Right lobe of liver (tissue), 4 donors: Measurements from ENCODE around the gene TTLL10.

ENCODE experiments used
- POLR2A ChIP-seq: fragments of 450-650 bp; IDR thresholded peaks from one replicate; pipeline ENCODE4 v1.6.1; 2017; ENCODE audit warnings: antibody characterized with exemption, mild to moderate bottlenecking
- TF ChIP-seq, protein P1 (sequence below), 4 donors: fragments of 200-600 bp in 3 of 4; fragments of 450-650 bp in 1 of 4; IDR thresholded peaks; one replicate each; pipeline versions ENCODE4 v1.5.1 to v1.8.0; 2016 to 2022; ENCODE audit warnings: antibody characterized with exemption in 4 of 4, mild to moderate bottlenecking in 2 of 4
- donor health status: DM: no; HTN: no; CAD: no.
- donor health status: DM: no; HTN: no; CAD: no.
- donor health status: DM: no; HTN: yes; CAD: no.

DNA sequence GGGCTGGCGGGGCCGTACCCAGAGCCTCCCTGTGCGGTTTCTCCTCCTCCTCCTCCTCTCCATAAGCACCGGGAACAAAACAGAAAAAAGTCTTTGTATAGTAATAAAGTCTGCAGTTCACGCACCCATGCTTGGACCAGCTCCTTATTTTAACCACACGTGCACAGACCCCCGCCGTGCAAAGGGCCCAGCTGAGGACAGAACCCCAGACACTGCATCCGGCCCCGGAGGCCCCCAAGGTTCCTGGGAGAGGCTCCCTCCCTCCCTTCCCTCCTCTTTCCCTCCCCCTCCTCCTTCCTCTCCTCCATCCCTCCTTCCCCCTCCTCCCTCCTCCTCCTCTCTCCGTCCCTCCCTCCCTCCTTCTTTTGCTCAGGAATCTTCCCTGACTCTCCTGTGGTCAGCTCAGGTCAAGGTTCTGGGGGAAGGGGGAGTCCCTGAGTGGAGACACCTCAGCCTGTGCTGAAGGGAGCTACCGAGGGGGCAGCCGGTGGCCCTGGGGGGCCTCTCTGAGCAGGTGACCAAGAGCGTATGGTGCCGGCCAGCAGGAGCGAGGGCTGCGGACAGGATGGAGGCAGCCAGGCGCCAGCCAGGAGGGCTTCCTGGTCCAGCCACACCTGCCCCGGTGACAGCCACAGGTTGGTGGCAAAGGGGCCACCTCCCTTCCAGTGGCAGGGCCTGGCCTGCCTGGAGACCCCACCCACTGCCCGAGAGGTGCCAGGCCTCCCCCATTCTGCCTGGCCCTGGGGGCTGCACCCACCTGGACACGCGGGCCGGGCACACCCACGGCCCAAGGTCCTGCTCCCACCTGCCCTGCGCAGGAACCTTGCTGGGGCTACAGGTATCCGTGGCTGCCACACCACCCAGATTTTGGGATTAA is 3.2 kb upstream of the TTLL10 start:
- TF ChIP-seq, protein P1, sequence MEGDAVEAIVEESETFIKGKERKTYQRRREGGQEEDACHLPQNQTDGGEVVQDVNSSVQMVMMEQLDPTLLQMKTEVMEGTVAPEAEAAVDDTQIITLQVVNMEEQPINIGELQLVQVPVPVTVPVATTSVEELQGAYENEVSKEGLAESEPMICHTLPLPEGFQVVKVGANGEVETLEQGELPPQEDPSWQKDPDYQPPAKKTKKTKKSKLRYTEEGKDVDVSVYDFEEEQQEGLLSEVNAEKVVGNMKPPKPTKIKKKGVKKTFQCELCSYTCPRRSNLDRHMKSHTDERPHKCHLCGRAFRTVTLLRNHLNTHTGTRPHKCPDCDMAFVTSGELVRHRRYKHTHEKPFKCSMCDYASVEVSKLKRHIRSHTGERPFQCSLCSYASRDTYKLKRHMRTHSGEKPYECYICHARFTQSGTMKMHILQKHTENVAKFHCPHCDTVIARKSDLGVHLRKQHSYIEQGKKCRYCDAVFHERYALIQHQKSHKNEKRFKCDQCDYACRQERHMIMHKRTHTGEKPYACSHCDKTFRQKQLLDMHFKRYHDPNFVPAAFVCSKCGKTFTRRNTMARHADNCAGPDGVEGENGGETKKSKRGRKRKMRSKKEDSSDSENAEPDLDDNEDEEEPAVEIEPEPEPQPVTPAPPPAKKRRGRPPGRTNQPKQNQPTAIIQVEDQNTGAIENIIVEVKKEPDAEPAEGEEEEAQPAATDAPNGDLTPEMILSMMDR (IDR thresholded peaks at IDR 0.05): no peak
- TF ChIP-seq POLR2A: no peak
